Esophagus muscularis mucosa (tissue), 4 donors: ENCODE data around the gene PHF2.

Experiments used
- CTCF ChIP-seq, 3 experiments: fragments of 200-600 bp in 2 of 3; fragments of 450-650 bp in 1 of 3; sonication (generic) in 2 of 3; IDR thresholded peaks; one replicate each; pipeline ENCODE4 v1.5.1; 2017 to 2019; ENCODE audit warnings: antibody characterized with exemption in 3 of 3, mild to moderate bottlenecking in 2 of 3, moderate library complexity in 1 of 3
- EP300 ChIP-seq: sonication (generic); formaldehyde crosslinking; IDR thresholded peaks from one replicate; pipeline ENCODE4 v1.6.1; 2017; ENCODE audit warnings: antibody characterized with exemption
- POLR2A ChIP-seq: fragments of 450-650 bp; IDR thresholded peaks from one replicate; pipeline ENCODE4 v1.6.1; 2017; ENCODE audit warnings: antibody characterized with exemption, moderate library complexity, mild to moderate bottlenecking, low read depth
- POLR2AphosphoS5 ChIP-seq, 2 donors: sonication (generic); formaldehyde crosslinking; IDR thresholded peaks; one replicate each; pipeline ENCODE4 v1.6.1; 2017; ENCODE audit warnings: antibody characterized with exemption in 2 of 2

GRCh38 chr9:93620041-93620506 is 43.7 kb downstream of the PHF2 start:
- TF ChIP-seq CTCF (IDR thresholded peaks at IDR 0.05) (no peak), POLR2AphosphoS5 (IDR thresholded peaks at IDR 0.05) (no peak), POLR2A (no peak), EP300 (no peak)
